SK-N-MC (cell line): Measurements from ENCODE around the gene IFNAR1.

ENCODE experiments used
- DNase-seq: peaks from one replicate; pipeline ENCODE4 v3.0.0-alpha.2; 2011; ENCODE audit warnings: low read depth, low spot score
- H3K27ac ChIP-seq: fragments of 200-600 bp; sonication (generic); 2 replicates; pipeline ENCODE4 v1.5.1; 2016; ENCODE audit warnings: mixed run types
- H3K36me3 ChIP-seq: fragments of 200-600 bp; sonication (generic); 2 replicates; pipeline ENCODE4 v1.6.1; 2017; ENCODE audit warnings: antibody characterized with exemption, low read length, mixed read lengths; ENCODE audit not compliant: insufficient read depth
- H3K4me3 ChIP-seq: fragments of 200-600 bp; sonication (generic); 2 replicates; pipeline ENCODE4 v1.5.1; 2016
- H3K9ac ChIP-seq: fragments of 200-600 bp; sonication (generic); 2 replicates; pipeline ENCODE4 v1.8.0; 2017; ENCODE audit warnings: mixed run types, mixed read lengths; ENCODE audit not compliant: insufficient read length
- H3K9me3 ChIP-seq: fragments of 200-600 bp; sonication (generic); 2 replicates; pipeline ENCODE4 v1.6.1; 2017; ENCODE audit warnings: low read depth, mild to moderate bottlenecking, antibody characterized with exemption, low read length, moderate library complexity, mixed read lengths
- EZH2 ChIP-seq: fragments of 200-600 bp; sonication (generic); IDR thresholded peaks from one replicate; pipeline ENCODE4 v1.6.1; 2017; ENCODE audit warnings: antibody characterized with exemption
- FOXP2 ChIP-seq: optimal IDR thresholded peaks from 2 replicates; pipeline ENCODE3; 2011; ENCODE audit warnings: mild to moderate bottlenecking, moderate library complexity; ENCODE audit not compliant: insufficient read depth; ENCODE audit errors: extremely low read length, control extremely low read depth
- POLR2AphosphoS5 ChIP-seq: IDR thresholded peaks from 2 replicates; pipeline ENCODE4 v1.6.1; 2012; ENCODE audit warnings: mild to moderate bottlenecking, low read depth, low read length, borderline replicate concordance

Gene IFNAR1

DNA sequence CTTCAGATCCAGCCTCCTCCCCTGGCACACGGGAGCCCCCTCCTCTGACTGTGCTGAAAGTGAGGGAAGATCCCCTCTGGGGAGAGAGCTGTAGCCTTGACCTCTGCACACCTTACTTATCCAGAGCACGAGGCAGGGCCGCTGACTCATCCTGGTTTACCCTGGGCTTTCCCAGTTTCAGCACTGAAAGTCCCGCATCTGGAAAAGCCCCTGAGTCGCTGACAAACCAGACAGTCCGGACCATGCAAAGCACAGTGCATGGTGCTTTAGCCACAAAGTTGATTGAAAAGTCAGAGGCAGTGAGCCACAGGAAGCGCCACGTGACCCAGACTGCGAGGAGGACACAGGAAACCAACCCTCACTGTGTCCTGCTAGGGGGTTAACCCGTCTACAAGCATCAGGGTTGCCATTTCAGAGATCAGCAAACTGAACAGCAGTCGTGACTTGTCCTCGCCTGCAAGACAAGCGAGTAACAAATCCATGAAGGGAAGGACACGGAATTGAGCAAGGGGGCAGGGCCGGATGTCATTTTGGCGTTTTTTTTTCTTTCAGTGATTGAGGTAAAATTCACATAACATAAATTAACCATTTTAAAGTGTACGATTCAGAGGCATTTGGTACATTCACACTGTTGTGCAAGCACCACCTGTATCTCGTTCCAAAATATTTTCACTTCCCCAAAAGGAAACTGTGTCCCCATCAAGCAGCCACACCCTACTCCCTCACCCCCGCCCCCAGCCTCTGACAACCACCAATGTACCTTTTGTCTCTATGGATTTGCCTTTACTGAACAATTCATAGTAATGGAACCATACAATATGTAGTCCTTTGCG is 58.5 kb downstream of the IFNAR1 start:
- no peak overlapping the region for H3K27ac ChIP-seq
- TF ChIP-seq POLR2AphosphoS5 (no peak), FOXP2 (no peak), EZH2 (no peak)
- H3K4me3 ChIP-seq = no peak overlapping the region

GRCh38 chr21:33384841-33385331 is 60.1 kb downstream of the IFNAR1 start:
- TF ChIP-seq EZH2 = no peak
- TF ChIP-seq FOXP2 = no peak
- TF ChIP-seq POLR2AphosphoS5 = no peak
- Histone ChIP-seq H3K4me3 (no peak overlapping the region), H3K9ac (no peak overlapping the region), H3K27ac (no peak overlapping the region), H3K9me3 (no peaks in the 10 kb centered on the region), H3K36me3 (no peaks in the 10 kb centered on the region)
- DNase-seq = no peak

More for the DNA sequence above, 58.5 kb downstream of the IFNAR1 start:
- Histone ChIP-seq H3K9ac (no peak overlapping the region), H3K36me3 (no peaks in the 10 kb centered on the region), H3K9me3 (no peaks in the 10 kb centered on the region)
- no peak for DNase-seq

- Histone ChIP-seq H3K9me3 (no peaks in the 10 kb centered on the region), H3K4me3 (no peak overlapping the region), H3K27ac (no peak overlapping the region), H3K36me3 (no peaks in the 10 kb centered on the region), H3K9ac (no peak overlapping the region)
- no peak for DNase-seq
- TF ChIP-seq FOXP2 (no peak), POLR2AphosphoS5 (no peak)
Measured at GRCh38 chr21:33386222-33386784, 61.5 kb downstream of the IFNAR1 start.

DNA sequence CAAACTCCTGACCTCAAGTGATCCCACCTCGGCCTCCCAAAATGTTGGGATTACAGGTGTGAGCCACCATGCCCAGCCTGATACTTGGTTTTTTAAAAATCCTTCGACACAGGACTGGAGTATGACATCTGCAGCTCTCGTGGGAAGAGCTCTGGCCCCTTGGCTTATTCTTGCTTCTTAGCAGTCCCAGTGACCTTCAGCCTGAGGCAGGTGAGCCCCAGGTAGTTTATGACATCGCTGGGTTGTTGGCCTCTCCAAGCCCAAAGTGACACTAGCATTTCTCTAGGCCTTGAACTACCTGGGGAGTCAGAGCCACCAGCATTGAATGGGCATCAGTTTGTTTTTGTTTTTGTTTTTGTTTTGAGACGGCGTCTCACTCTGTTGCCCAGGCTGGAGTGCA is 62.5 kb downstream of the IFNAR1 start:
- DNase-seq = no peak
- TF ChIP-seq EZH2 (no peak), POLR2AphosphoS5 (no peak), FOXP2 (no peak)
- Histone ChIP-seq H3K36me3 (no peaks in the 10 kb centered on the region), H3K4me3 (no peak overlapping the region), H3K9ac (no peak overlapping the region), H3K27ac (no peak overlapping the region), H3K9me3 (no peaks in the 10 kb centered on the region)

DNA sequence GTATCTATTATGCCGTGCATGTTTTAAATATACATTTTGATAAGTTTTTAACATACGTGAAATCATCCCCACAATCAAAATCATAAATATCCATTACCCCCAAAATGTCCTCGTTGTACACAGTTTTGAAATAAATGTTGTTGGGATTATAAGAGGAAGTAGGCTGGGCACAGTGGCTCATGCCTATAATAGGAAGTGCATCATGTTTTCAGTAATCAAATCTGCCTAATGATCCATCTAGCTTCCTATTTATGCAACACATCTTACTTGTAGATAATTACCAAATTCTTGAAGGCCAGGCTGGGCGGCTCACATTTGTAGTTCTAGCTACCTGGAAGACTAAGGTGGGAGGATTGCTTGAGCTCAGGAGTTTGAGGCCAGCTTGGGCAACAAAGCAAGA is 63.4 kb downstream of the IFNAR1 start:
- no peak for TF ChIP-seq FOXP2
- no peak for TF ChIP-seq EZH2
- DNase-seq = no peak
- H3K27ac ChIP-seq = no peak overlapping the region
- H3K9me3 ChIP-seq = no peaks in the 10 kb centered on the region
- no peak overlapping the region for H3K9ac ChIP-seq
- H3K4me3 ChIP-seq = no peak overlapping the region
- H3K36me3 ChIP-seq = no peaks in the 10 kb centered on the region

GRCh38 chr21:33390479-33390878 is 65.7 kb downstream of the IFNAR1 start:
- no peak overlapping the region for H3K9ac ChIP-seq
- no peaks in the 10 kb centered on the region for H3K9me3 ChIP-seq
- H3K36me3 ChIP-seq = no peaks in the 10 kb centered on the region
- TF ChIP-seq EZH2 (no peak), FOXP2 (no peak), POLR2AphosphoS5 (no peak)
- no peak overlapping the region for H3K27ac ChIP-seq
- H3K4me3 ChIP-seq = no peak overlapping the region
- DNase-seq = no peak

- no peaks in the 10 kb centered on the region for H3K9me3 ChIP-seq
- no peak overlapping the region for H3K27ac ChIP-seq
- no peak overlapping the region for H3K4me3 ChIP-seq
- no peak for DNase-seq
- no peaks in the 10 kb centered on the region for H3K36me3 ChIP-seq
- H3K9ac ChIP-seq = no peak overlapping the region
- no peak for TF ChIP-seq FOXP2
- TF ChIP-seq EZH2 = no peak
- TF ChIP-seq POLR2AphosphoS5 = no peak
Measured at GRCh38 chr21:33391656-33392055, 66.9 kb downstream of the IFNAR1 start.

DNA sequence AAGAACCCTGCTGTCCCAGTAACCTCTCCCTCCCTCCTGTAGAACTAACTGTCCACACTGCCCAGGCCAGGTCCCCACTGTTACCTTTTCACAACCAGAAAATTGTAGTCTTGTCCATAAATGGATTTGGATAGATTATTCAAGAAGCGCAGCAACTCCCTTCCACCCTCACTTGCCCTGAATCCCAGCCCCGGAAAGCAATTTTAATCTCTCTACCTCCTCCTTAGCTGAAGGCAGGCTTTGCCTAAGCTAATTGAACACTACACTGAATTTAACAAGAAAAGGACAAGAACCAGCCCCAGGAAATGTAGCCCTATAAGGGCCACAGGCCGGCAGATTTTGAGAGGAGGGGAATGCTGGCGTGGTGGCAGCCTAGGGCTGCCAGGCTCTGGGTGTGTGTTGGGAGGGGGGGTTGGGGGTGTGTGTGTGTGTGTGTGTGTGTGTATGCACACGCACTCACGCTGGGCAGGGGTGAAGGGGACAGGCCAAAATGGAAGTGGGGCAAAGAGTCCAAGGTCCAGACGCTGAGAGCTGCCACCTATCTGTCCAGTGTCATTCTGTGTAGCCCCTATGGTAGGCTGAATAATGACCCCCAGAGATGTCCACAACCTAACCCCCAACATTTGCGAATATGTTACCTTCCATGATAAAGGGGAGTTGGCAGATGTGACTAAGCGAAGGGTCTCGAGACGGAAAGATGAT is 67.7 kb downstream of the IFNAR1 start:
- no peak overlapping the region for H3K9ac ChIP-seq
- H3K4me3 ChIP-seq = no peak overlapping the region
- no peak overlapping the region for H3K27ac ChIP-seq
- no peaks in the 10 kb centered on the region for H3K9me3 ChIP-seq
- no peaks in the 10 kb centered on the region for H3K36me3 ChIP-seq
- DNase-seq = no peak
- TF ChIP-seq EZH2 (no peak), POLR2AphosphoS5 (no peak), FOXP2 (no peak)
